ENCODE measurements around the gene TXN2. TPM values are rescaled to one million over a fixed set of nuclear protein-coding genes. Genes with fewer than 3 reads are reported as not detected.
A peak's percentile ranks its signal among the peaks of the same experiment; 100 is the strongest.
"Not testable (repeated sequence)": the region's sequence is repeated elsewhere in the genome, so short reads cannot be mapped to it uniquely, and the experiment has no call there.

TXN2 gene
- total RNA-seq, 1 experiment from 2014 or later, result 58.6 TPM

DNA sequence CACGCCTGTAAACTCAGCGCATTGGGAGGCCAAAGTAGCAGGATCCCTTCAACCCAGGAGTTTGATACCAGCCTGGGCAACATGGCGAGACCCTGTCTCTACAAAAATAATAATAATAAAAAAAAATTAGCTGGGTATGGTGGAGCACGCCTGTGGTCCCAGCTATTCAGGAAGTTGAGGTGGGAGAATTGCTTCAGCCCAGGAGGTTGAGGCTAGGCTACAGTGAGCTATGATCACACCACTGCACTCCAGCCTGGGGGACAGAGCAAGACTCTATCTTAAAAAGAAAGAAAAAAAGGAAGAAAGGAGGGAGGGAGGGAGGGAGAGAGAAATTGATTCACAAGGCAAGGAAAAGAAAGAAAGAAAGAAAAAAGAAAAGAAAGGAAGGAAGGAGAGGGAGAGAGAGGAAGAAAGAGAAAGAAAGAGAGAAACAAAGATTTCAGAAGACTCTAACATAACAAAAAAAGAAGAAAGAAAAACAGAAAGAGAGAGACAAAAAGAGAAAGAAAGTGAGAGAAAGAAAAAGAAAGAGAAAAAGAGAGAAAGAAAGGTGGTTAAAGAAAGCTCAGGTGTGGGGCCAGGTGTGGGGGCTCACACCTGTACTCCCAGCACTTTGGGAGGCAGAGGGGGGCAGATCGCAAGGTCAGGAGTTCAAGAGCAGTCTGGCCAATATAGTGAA, 56.4 kb downstream of the TXN2 start:
- no peak overlapping the region for H3K4me3 Mint-ChIP-seq

DNA sequence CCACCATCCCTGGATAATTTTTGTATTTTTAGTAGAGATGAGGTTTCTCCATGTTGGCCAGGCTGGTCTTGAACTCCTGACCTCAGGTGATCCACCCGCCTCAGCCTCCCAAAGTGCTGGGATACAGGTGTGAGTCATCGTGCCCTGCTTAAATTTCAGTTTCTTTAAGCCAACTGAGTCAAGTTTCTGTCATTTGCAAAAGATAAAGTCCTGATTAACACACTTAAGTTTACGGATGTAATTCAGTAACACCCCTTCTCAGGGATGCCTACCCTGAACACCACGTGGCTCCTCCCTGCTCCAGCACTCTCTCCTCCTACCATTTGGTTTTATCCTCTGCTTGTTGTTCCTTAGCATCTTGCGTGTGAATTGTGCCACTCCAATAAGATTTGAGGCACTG, 57.0 kb downstream of the TXN2 start:
- not testable (repeated sequence) for H4K91ac ChIP-seq (ENCODE audit: insufficient read length, low read depth, low read length); H3K4me1 ChIP-seq (ENCODE audit: insufficient read depth, low read length); H2BK120ac ChIP-seq (ENCODE audit: low read depth, low read length, poor library complexity, severe bottlenecking); H3K4me2 ChIP-seq (ENCODE audit: insufficient read depth, insufficient read length, low read length); H3K23ac ChIP-seq (ENCODE audit: insufficient read length, low read depth, low read length); H3K79me1 ChIP-seq (ENCODE audit: insufficient read depth, low read depth, low read length, poor library complexity, severe bottlenecking); H3K9ac ChIP-seq (ENCODE audit: extremely low read depth, insufficient read length, low read length); H2BK12ac ChIP-seq (ENCODE audit: insufficient read length, low read depth, low read length); H3K18ac ChIP-seq (ENCODE audit: insufficient read length, low read depth, low read length); H4K5ac ChIP-seq (ENCODE audit: insufficient read length, low read depth, low read length); H3K4ac ChIP-seq (ENCODE audit: low read depth, low read length); H2AFZ ChIP-seq (ENCODE audit: low read length); DNase-seq; H2BK5ac ChIP-seq (ENCODE audit: insufficient read length, low read length); H2BK20ac ChIP-seq (ENCODE audit: low read depth, low read length, poor library complexity, severe bottlenecking); H3K9me3 Mint-ChIP-seq; H2AK5ac ChIP-seq (ENCODE audit: insufficient read length, low read length); H3K27me3 ChIP-seq (ENCODE audit: insufficient read depth, low read length); H3K14ac ChIP-seq (ENCODE audit: insufficient read depth, low read length); H4K8ac ChIP-seq (replicated peaks; ENCODE audit: insufficient read length, low read depth, low read length); H3K36me3 Mint-ChIP-seq (ENCODE audit: insufficient read depth in 1 of 3, low read depth in 3 of 3); H3K79me2 ChIP-seq (ENCODE audit: insufficient read depth, low read length); H4K20me1 ChIP-seq (ENCODE audit: control insufficient read depth, insufficient read depth, insufficient read length); H3K9me3 ChIP-seq (ENCODE audit: control insufficient read depth, low read depth, low read length); H3T11ph ChIP-seq (ENCODE audit: low read length); H3K4me3 Mint-ChIP-seq; H3K56ac ChIP-seq (ENCODE audit: insufficient read length, low read depth, low read length); H2BK15ac ChIP-seq (ENCODE audit: low read depth, low read length); H3K27ac ChIP-seq (ENCODE audit: insufficient read length, low read depth, low read length); H3K27me3 Mint-ChIP-seq (ENCODE audit: low read depth); H3K23me2 ChIP-seq (ENCODE audit: insufficient read length, low read depth, low read length, poor library complexity, severe bottlenecking)
- peak overlapping the region in 1 of 3 experiments; percentile 57; a peak in 1 of 7 replicates for H3K27ac Mint-ChIP-seq
- H3K4me1 Mint-ChIP-seq, result peaks cover 14 to 27% of the 10 kb centered on the region in 2 experiments
- no CpG with 5 or more reads among the region's 5 CpGs for WGBS (ENCODE audit: extremely low coverage, insufficient read length, low lambda C conversion rate)

More for the DNA sequence above, 56.4 kb downstream of the TXN2 start:
- Mint-ChIP-seq H3K36me3 (ENCODE audit: insufficient read depth in 1 of 3, low read depth in 3 of 3) (no peaks in the 10 kb centered on the region), H3K27me3 (ENCODE audit: low read depth) (no peaks in the 10 kb centered on the region), H3K4me1 (peaks cover 11 to 23% of the 10 kb centered on the region in 2 experiments), H3K27ac (peak overlapping the region in 2 of 3 experiments; percentile 45 to 57; a peak in 3 of 7 replicates), H3K9me3 (no peaks in the 10 kb centered on the region)
- no peak overlapping the region for H3K14ac ChIP-seq (ENCODE audit: insufficient read depth, low read length)
- H2BK12ac ChIP-seq (ENCODE audit: insufficient read length, low read depth, low read length), result no peak overlapping the region
- H4K5ac ChIP-seq (ENCODE audit: insufficient read length, low read depth, low read length), result no peak overlapping the region
- no peak overlapping the region for H2BK120ac ChIP-seq (ENCODE audit: low read depth, low read length, poor library complexity, severe bottlenecking)
- H3K18ac ChIP-seq (ENCODE audit: insufficient read length, low read depth, low read length), result no peak overlapping the region
- no peaks in the 10 kb centered on the region for H3K23me2 ChIP-seq (ENCODE audit: insufficient read length, low read depth, low read length, poor library complexity, severe bottlenecking)
- no peak overlapping the region for H2BK20ac ChIP-seq (ENCODE audit: low read depth, low read length, poor library complexity, severe bottlenecking)
- H2BK15ac ChIP-seq (ENCODE audit: low read depth, low read length), result no peak overlapping the region
- H4K20me1 ChIP-seq (ENCODE audit: control insufficient read depth, insufficient read depth, insufficient read length), result no peaks in the 10 kb centered on the region
- no peak overlapping the region for H3K56ac ChIP-seq (ENCODE audit: insufficient read length, low read depth, low read length)
- no peaks in the 10 kb centered on the region for H3K4me1 ChIP-seq (ENCODE audit: insufficient read depth, low read length)
- no peak overlapping the region for H3K9ac ChIP-seq (ENCODE audit: extremely low read depth, insufficient read length, low read length)
- no peak overlapping the region for H3K4me2 ChIP-seq (ENCODE audit: insufficient read depth, insufficient read length, low read length)
- no peaks in the 10 kb centered on the region for H3K9me3 ChIP-seq (ENCODE audit: control insufficient read depth, low read depth, low read length)
- no peak overlapping the region for H3K23ac ChIP-seq (ENCODE audit: insufficient read length, low read depth, low read length)
- no peaks in the 10 kb centered on the region for H3K27me3 ChIP-seq (ENCODE audit: insufficient read depth, low read length)
- no peak overlapping the region for H4K8ac ChIP-seq (replicated peaks; ENCODE audit: insufficient read length, low read depth, low read length)
- H3K79me2 ChIP-seq (ENCODE audit: insufficient read depth, low read length), result no peaks in the 10 kb centered on the region
- H2BK5ac ChIP-seq (ENCODE audit: insufficient read length, low read length), result no peak overlapping the region
- no peak overlapping the region for H3K27ac ChIP-seq (ENCODE audit: insufficient read length, low read depth, low read length)
- no peak overlapping the region for H3T11ph ChIP-seq (ENCODE audit: low read length)
- H4K91ac ChIP-seq (ENCODE audit: insufficient read length, low read depth, low read length), result no peak overlapping the region
- WGBS (ENCODE audit: extremely low coverage, insufficient read length, low lambda C conversion rate), result no CpG with 5 or more reads among the region's 5 CpGs
- H3K79me1 ChIP-seq (ENCODE audit: insufficient read depth, low read depth, low read length, poor library complexity, severe bottlenecking), result no peaks in the 10 kb centered on the region
- DNase-seq, result no peak
- no peak overlapping the region for H2AK5ac ChIP-seq (ENCODE audit: insufficient read length, low read length)
- H3K4ac ChIP-seq (ENCODE audit: low read depth, low read length), result no peak overlapping the region
- no peak overlapping the region for H2AFZ ChIP-seq (ENCODE audit: low read length)
- TF ChIP-seq, protein P1, sequence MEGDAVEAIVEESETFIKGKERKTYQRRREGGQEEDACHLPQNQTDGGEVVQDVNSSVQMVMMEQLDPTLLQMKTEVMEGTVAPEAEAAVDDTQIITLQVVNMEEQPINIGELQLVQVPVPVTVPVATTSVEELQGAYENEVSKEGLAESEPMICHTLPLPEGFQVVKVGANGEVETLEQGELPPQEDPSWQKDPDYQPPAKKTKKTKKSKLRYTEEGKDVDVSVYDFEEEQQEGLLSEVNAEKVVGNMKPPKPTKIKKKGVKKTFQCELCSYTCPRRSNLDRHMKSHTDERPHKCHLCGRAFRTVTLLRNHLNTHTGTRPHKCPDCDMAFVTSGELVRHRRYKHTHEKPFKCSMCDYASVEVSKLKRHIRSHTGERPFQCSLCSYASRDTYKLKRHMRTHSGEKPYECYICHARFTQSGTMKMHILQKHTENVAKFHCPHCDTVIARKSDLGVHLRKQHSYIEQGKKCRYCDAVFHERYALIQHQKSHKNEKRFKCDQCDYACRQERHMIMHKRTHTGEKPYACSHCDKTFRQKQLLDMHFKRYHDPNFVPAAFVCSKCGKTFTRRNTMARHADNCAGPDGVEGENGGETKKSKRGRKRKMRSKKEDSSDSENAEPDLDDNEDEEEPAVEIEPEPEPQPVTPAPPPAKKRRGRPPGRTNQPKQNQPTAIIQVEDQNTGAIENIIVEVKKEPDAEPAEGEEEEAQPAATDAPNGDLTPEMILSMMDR (conservative IDR thresholded peaks at IDR 0.05), result no peak
